T-helper 1 cell (primary cell): ENCODE data around the gene TERT.

Experiments
- DNase-seq, 5 donors: peaks; one replicate each; pipeline ENCODE4 v3.0.0-alpha.2; 2012 to 2020

TERT gene

GRCh38 chr5:1216211-1216917 is 78.5 kb downstream of the TERT start:
- DNase-seq: no peak

- DNase-seq: no peak
Measured at GRCh38 chr5:1215320-1216096, 79.4 kb downstream of the TERT start.

GRCh38 chr5:1214936-1215220 is 80.0 kb downstream of the TERT start:
- no peak for DNase-seq

GRCh38 chr5:1214163-1214935 is 80.5 kb downstream of the TERT start:
- DNase-seq: no peak

GRCh38 chr5:1213508-1214162 is 81.2 kb downstream of the TERT start:
- DNase-seq: no peak

GRCh38 chr5:1212881-1213280 is 82.0 kb downstream of the TERT start:
- no peak for DNase-seq

- DNase-seq: no peak
Measured at GRCh38 chr5:1212271-1212670, 82.6 kb downstream of the TERT start.

- DNase-seq: no peak
Measured at GRCh38 chr5:1211701-1212100, 83.2 kb downstream of the TERT start.

GRCh38 chr5:1210832-1211251 is 84.0 kb downstream of the TERT start:
- DNase-seq: no peak

GRCh38 chr5:1209896-1210776 is 84.7 kb downstream of the TERT start:
- no peak for DNase-seq

GRCh38 chr5:1209489-1209852 is 85.4 kb downstream of the TERT start:
- no peak for DNase-seq

GRCh38 chr5:1208743-1209488 is 86.0 kb downstream of the TERT start:
- no peak for DNase-seq

GRCh38 chr5:1208221-1208742 is 86.6 kb downstream of the TERT start:
- DNase-seq: no peak

- DNase-seq: no peak
Measured at GRCh38 chr5:1207555-1207954, 87.3 kb downstream of the TERT start.

GRCh38 chr5:1206521-1207412 is 88.1 kb downstream of the TERT start:
- no peak for DNase-seq

- no peak for DNase-seq
Measured at GRCh38 chr5:1205255-1206180, 89.3 kb downstream of the TERT start.

- no peak for DNase-seq
Measured at GRCh38 chr5:1204693-1205242, 90.1 kb downstream of the TERT start.

GRCh38 chr5:1203968-1204692 is 90.7 kb downstream of the TERT start:
- DNase-seq: no peak
